Spleen (tissue), 11 donors: Measurements from ENCODE around the gene MEGF6. TPM values are rescaled to one million over a fixed set of nuclear protein-coding genes. Genes with fewer than 3 reads are reported as not detected.

Experiments
- DNase-seq: peaks from one replicate; pipeline ENCODE4 v3.0.0-alpha.2; 2020
- H3K27ac ChIP-seq, 8 donors: fragments of 200-600 bp; sonication (generic) in 7 of 8; 1 replicate in 4 of 8; 2 replicates in 4 of 8; pipeline versions ENCODE4 v1.5.0 to v1.8.0; 2016 to 2021; ENCODE audit warnings: inconsistent platforms in 4 of 8, mild to moderate bottlenecking in 4 of 8, moderate library complexity in 1 of 8
- H3K27me3 ChIP-seq, 7 donors: fragments of 200-600 bp; sonication (generic) in 6 of 7; replicated peaks in 1 of 7; 1 replicate in 4 of 7; 2 replicates in 3 of 7; pipeline versions ENCODE4 v1.5.0 to v1.8.0; 2016 to 2021; ENCODE audit warnings: inconsistent platforms in 3 of 7, mild to moderate bottlenecking in 1 of 7
- H3K36me3 ChIP-seq, 6 donors: fragments of 200-600 bp; sonication (generic) in 5 of 6; 1 replicate in 4 of 6; 2 replicates in 2 of 6; pipeline versions ENCODE4 v1.5.0 to v1.8.0; 2016 to 2021; ENCODE audit warnings: inconsistent platforms in 2 of 6
- H3K4me1 ChIP-seq, 6 donors: fragments of 200-600 bp; sonication (generic) in 5 of 6; 1 replicate in 3 of 6; 2 replicates in 3 of 6; pipeline versions ENCODE4 v1.5.0 to v1.8.0; 2016 to 2021; ENCODE audit warnings: inconsistent platforms in 3 of 6
- H3K4me3 ChIP-seq, 8 donors: fragments of 200-600 bp; sonication (generic) in 7 of 8; 1 replicate in 4 of 8; 2 replicates in 4 of 8; pipeline versions ENCODE4 v1.5.0 to v1.8.0; 2016 to 2021; ENCODE audit warnings: inconsistent platforms in 4 of 8, mild to moderate bottlenecking in 4 of 8, moderate library complexity in 2 of 8
- H3K9me3 ChIP-seq, 8 donors: fragments of 200-600 bp; sonication (generic) in 7 of 8; 1 replicate in 4 of 8; 2 replicates in 4 of 8; pipeline versions ENCODE4 v1.5.0 to v1.8.0; 2016 to 2021; ENCODE audit warnings: inconsistent platforms in 4 of 8
- POLR2A ChIP-seq, 3 donors: fragments of 450-650 bp; IDR thresholded peaks; one replicate each; pipeline ENCODE4 v1.5.1; 2017; ENCODE audit warnings: antibody characterized with exemption in 3 of 3, mild to moderate bottlenecking in 1 of 3
- POLR2AphosphoS5 ChIP-seq, 3 donors: sonication (generic); formaldehyde crosslinking; IDR thresholded peaks; one replicate each; pipeline ENCODE4 v1.5.1; 2017; ENCODE audit warnings: antibody characterized with exemption in 3 of 3
- WGBS, 5 donors: extraction: QIAGEN DNeasy Blood & Tissue Kit in 3 of 5; methylation state at CpG; one replicate each; pipeline versions ENCODE4 v1.1.5 to v1.1.7; 2013 to 2018; 5-methylcytosine and 5-hydroxymethylcytosine counted together
- intact Hi-C: fragments of 100-400 bp; cut with DNase I; formaldehyde crosslinking; loops from one replicate; pipeline ENCODE4 v1.15.0; 2023; ENCODE audit warnings: low total_unique reads
- polyA plus RNA-seq, 3 donors: library from polyadenylated mRNA; stranded (reverse); fragments of 200-250 nt; gene quantifications; one replicate each; pipeline ENCODE4 v1.2.1, GENCODE V29; 2013
- total RNA-seq, 7 donors: library from RNA; depleted of rRNA in 3 of 7; stranded (reverse); fragments of >200 nt in 3 of 7; fragmentation: NEBNext Ultra II Directional in 4 of 7; extraction: Animal tissue kit (Norgen Biotek cat#: 25700) in 4 of 7; gene quantifications; one replicate each; pipeline versions ENCODE4 v1.1.0 to v1.2.1, GENCODE V29; 2016 to 2021
- TF ChIP-seq, protein P1 (sequence below), 11 experiments: fragments of 200-600 bp in 7 of 11; fragments of 450-650 bp in 4 of 11; sonication (generic) in 4 of 11; IDR thresholded peaks in 8 of 11; conservative IDR thresholded peaks in 3 of 11; 1 replicate in 7 of 11; 2 replicates in 4 of 11; pipeline versions ENCODE4 v1.4.0 to v1.8.0; 2016 to 2021; ENCODE audit warnings: antibody characterized with exemption in 11 of 11, inconsistent platforms in 4 of 11, mild to moderate bottlenecking in 1 of 11
- donor health status: healthy with polysubstance abuse.
- donor health status: DM: no; HTN: no; CAD: no; lungs with moderate emphysema.
- donor health status: DM: no; HTN: no; CAD: no.
- donor health status: Bipolar disorder and iron deficiency.
- donor health status: healthy.
- donor health status: DM: no; HTN: no; CAD: no.
- donor health status: DM: yes; HTN: yes; CAD: no.

The MEGF6 gene
- total and polyA plus RNA-seq, 10 donors: 8.7 to 39.5 (median 20.3) TPM

DNA sequence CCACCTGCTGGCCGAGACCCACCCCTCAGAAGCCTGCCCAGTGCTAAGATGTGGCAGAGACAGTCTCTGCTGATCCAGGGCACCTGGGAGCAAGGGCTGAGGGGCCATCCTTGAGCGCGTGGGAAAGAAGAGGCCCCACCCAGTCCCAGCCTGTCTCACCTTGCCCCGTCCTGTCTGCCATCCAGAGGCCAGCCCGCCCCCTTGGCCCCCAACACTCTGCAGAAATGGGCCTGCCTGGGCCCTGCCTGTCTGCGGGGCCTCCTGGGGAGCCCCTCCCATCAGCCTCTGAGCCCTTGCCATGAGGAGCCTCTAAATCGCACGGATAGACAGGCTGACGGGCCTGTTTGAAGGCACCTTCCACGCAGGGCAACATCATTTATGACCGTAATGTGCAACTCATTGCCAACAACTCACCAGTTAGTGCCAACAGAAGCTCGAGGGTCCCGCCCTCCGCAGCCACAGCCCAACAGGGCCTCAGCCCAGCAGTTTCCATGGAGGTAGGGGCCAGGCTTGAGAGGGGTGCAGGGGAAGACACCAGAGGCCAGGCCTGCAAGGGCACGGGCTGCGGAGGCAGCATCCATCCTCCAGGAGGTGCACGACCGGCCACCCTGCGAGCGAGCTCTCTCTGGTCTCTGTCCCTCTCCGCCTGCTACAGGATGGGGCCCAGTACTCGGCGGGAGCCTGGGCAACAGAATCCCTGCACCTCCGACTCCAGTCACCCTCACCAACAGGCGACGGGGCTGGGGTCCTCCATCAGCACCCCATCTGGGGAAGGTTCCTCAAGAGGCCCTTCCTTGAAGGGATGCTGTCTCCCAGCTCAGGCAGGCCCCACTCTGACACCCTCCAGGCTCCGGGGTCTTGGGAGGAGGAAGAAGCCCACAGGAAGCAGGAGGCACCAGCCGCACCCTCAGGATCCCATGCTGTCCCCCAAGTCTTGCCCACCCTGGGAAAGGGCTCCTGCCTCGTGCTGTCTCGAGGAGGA is 78.0 kb downstream of the MEGF6 start:
- intact Hi-C loops: no loop called here
- H3K36me3 ChIP-seq: no peaks in the 10 kb centered on the region
- 83 to 92% (median 86%) methylated on average over 22 to 30 of the region's 30 CpGs for WGBS, 5 donors
- no peaks in the 10 kb centered on the region for H3K9me3 ChIP-seq
- no peak overlapping the region for H3K4me3 ChIP-seq
- TF ChIP-seq, protein P1, sequence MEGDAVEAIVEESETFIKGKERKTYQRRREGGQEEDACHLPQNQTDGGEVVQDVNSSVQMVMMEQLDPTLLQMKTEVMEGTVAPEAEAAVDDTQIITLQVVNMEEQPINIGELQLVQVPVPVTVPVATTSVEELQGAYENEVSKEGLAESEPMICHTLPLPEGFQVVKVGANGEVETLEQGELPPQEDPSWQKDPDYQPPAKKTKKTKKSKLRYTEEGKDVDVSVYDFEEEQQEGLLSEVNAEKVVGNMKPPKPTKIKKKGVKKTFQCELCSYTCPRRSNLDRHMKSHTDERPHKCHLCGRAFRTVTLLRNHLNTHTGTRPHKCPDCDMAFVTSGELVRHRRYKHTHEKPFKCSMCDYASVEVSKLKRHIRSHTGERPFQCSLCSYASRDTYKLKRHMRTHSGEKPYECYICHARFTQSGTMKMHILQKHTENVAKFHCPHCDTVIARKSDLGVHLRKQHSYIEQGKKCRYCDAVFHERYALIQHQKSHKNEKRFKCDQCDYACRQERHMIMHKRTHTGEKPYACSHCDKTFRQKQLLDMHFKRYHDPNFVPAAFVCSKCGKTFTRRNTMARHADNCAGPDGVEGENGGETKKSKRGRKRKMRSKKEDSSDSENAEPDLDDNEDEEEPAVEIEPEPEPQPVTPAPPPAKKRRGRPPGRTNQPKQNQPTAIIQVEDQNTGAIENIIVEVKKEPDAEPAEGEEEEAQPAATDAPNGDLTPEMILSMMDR (IDR thresholded peaks at IDR 0.05 in 8 of 11, conservative IDR thresholded peaks at IDR 0.05 in 3 of 11): no peak
- no peak for TF ChIP-seq POLR2A (IDR thresholded peaks at IDR 0.05)
- no peak for TF ChIP-seq POLR2AphosphoS5 (IDR thresholded peaks at IDR 0.05)
- H3K4me1 ChIP-seq: peaks cover 12 to 41% (median 25%) of the 10 kb centered on the region in 6 donors
- H3K27ac ChIP-seq: no peak overlapping the region
- peaks cover 0 to 19% (median 0%) of the 10 kb centered on the region in 7 donors for H3K27me3 ChIP-seq
- DNase-seq: no peak

DNA sequence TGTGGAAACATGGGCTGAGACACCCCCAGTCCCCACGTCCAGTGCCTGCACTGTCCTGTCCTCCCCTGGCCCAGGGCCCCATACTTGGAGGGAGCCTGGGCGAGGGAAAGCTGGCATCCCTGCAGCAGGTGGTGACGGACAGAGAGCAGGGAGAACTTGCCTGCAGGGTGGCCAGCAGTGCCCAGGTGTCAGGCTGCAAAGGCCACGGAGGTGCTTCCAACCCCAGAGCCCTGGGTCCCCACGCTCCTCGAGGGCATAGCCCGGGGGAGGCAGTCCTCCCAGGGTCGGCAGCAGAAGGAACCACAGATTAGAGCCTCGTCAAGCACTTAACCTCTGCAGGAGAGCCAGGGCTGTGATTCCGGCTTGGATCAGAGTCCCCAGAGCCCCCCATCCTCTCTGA is 79.4 kb downstream of the MEGF6 start:
- Histone ChIP-seq H3K9me3 (no peaks in the 10 kb centered on the region), H3K36me3 (no peaks in the 10 kb centered on the region), H3K27me3 (peaks cover 0 to 19% (median 0%) of the 10 kb centered on the region in 7 donors), H3K4me3 (peak overlapping the region in 4 of 8 donors; percentile 65 to 92 (median 81)), H3K27ac (peak overlapping the region in 5 of 8 donors; percentile 69 to 91 (median 84)), H3K4me1 (peaks cover 12 to 34% (median 23%) of the 10 kb centered on the region in 6 donors)
- peak; percentile 82 for DNase-seq
- WGBS, 5 donors: 60 to 96% (median 70%) methylated on average over 4 to 10 of the region's 10 CpGs
- intact Hi-C loops: no loop called here
- TF ChIP-seq POLR2AphosphoS5 (IDR thresholded peaks at IDR 0.05): no peak
- TF ChIP-seq, protein P1 (IDR thresholded peaks at IDR 0.05 in 8 of 11, conservative IDR thresholded peaks at IDR 0.05 in 3 of 11): no peak
- no peak for TF ChIP-seq POLR2A (IDR thresholded peaks at IDR 0.05)

DNA sequence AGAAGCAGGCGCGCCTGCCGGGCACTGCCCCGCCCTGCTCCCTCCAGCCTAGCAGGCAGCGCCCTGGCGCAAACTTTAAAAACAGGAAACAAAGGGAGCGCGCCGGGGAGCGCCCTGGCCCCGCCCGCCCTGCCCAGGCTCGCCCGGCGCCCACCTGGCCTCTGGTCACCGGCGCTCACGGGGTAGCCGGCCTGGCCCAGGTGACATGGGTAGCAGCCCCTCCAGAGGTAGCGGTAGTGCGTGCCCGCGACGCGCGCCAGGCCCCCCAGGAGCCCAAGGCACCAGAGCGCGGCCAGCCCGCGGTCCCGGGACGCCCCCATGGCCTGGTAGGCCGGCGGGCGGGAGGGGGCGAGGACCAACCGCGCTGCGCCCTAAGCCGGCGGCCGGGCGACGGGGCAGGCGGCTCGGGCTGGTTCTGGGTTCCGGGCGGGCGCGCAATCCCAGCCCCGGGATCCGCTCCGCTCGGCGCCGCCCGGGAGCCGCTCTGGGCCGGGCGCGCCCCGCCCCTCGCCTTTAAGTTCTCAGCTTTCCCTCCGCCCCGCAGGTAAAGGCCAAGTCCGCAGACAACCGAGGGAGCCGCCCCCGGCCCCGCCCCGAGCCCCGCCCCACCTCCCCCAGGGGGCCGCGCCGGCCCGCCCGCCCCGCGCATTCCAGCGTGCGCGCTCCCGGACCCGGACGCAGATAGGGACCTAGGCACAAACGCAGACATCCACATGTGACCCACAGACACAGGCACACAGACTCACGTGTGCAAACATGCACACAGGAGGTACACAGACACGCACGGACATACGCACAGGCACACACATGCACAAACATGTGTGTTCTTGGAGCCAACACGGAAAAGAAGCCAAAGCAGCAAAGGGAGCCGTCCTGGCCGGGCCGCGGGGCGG is 80.1 kb downstream of the MEGF6 start:
- intact Hi-C loops: no loop called here
- 1 to 2% (median 1%) methylated on average over 48 to 96 of the region's 96 CpGs for WGBS, 5 donors
- Histone ChIP-seq H3K4me1 (peaks cover 12 to 34% (median 23%) of the 10 kb centered on the region in 6 donors), H3K27me3 (peaks cover 0 to 19% (median 0%) of the 10 kb centered on the region in 7 donors), H3K4me3 (peak overlapping the region; percentile 53 to 92 (median 68)), H3K36me3 (no peaks in the 10 kb centered on the region), H3K9me3 (no peaks in the 10 kb centered on the region), H3K27ac (peak overlapping the region; percentile 51 to 91 (median 76))
- DNase-seq: peak; percentile 92
- no peak for TF ChIP-seq POLR2A (IDR thresholded peaks at IDR 0.05)
- peak; percentile 57 to 68 (median 68) for TF ChIP-seq POLR2AphosphoS5 (IDR thresholded peaks at IDR 0.05)
